HG03521 (cell line): ENCODE data around the gene PIP5K1B.

Source experiments
- ATAC-seq: cut with Tn5 transposase; IDR thresholded peaks from one replicate; pipeline ENCODE4 v1.9.1; 2021; ENCODE audit warnings: mild to moderate bottlenecking, moderate library complexity; ENCODE audit not compliant: unreplicated experiment

Gene PIP5K1B

DNA sequence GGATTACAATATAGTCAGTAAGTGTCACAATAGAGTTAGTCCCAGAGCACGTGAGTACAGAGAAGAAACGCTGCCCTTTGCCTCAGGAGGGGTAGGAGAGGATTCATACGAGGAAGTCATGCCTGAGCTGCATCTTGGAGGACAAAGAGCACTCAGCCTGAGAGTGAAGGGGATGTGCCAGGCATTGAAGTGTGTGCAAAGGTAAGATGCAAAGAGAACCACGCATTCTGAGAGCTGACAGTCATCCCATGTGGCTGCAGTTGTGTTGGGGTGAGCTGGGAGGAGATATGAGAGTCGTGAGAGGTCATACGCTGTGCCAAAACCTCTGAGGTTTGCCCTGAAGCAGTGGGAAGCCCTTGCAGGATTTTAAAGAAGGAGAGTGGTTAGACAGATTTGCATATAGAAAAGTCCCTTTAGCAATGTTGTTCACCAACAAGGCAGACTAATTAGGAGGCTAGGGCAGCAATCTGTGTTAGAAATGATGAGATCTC is 97.5 kb downstream of the PIP5K1B start:
- peak; percentile 96 for ATAC-seq

DNA sequence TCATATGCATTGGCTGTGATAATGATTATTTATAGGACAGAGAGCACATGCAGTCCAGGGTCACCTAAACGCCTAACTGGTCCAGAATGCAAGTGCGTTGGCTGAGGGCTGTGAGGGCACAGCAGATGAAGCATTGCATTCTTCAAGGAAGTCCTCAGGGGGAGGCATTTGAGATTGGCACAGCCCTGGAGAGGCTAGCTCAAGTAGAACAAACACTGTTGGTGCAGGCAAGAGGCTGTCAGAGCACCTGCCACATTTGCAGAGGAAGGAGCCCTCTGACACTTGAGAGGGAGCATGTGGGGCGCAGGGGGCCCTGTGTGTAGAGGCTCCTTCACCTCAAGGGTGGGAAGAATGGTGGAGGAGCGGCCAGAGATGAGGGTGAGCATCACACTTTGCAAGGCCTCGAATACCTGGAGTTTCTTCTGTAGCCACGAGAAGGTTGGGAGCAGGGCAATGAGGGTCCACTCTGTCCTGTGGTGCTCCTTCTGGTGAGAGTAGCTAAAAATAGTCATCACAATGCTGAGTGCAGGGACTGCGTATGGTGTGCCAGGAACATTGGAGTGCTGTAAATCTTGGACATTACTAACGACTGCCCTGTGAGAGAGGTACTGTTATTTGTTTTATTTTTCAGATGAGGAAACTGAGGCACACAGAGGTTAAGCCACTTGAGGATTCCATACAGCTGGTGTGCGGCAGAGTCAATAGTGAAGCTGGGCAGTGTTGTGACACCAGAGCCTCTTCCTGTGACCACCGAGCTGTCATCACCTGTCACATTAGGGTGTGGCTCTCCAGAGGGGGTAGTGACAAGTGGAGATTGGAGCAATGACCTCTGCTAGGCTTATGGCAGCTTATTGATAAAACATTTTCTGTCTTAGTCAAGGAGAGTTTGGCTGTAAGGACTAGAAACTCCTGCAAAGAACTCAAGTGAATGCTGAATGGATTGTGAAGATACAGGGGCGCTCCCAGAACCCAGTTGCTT is 100.2 kb downstream of the PIP5K1B start:
- no peak for ATAC-seq

DNA sequence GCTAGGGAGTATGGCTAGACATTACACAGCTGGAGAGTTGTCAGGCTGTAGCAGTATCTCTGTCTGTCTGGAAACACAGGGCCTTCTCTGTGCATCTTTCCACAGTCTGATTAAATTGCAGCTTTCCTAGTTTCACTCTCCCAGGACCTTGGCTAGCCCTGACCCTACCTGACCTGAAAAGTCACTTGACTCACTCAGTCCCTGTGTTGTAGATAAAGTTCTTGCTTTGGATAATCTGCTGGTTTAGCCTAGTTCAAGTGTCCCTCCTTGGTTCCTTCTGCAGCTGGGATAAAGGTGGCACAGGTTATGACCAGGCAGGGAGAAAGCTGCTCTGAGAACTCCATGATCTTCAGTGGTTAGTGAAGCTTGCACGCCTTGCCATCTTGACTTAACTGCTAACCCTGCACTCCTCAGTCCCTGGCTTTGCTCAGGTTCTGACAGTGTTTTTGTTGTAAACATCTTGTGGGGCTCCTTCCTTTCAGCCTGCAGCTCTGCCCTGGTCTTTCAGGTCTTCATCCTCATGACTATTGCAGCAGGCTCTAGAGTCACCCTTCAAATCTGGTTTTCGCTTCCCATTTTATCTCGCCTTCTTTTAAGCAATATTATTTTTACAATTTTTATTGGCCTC is 101.0 kb downstream of the PIP5K1B start:
- ATAC-seq, result no peak

DNA sequence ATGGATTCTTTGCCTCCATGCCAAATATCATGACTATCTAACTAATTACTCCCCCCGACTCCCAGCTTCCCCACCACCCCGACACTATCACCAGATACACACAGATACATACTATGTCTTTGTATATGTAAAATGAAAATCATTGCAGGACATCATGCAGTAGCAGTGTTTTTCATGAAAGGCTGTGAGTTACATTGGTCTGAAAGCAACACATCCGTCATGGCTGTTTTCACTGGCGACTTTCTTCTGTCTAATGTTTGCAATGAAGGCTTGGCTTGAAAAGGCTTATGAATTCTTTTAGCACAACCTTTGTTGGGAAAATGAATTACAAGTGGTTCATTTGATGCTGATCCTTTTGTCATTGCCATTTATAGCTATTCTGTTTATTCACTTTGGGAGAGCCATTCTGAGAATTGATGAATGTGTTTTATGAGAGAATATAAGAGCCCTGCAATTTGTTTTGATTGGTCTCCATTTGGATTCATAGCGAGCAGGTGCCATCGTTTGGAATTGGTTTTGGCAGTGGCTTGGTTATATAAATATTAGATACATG is 103.4 kb downstream of the PIP5K1B start:
- no peak for ATAC-seq

DNA sequence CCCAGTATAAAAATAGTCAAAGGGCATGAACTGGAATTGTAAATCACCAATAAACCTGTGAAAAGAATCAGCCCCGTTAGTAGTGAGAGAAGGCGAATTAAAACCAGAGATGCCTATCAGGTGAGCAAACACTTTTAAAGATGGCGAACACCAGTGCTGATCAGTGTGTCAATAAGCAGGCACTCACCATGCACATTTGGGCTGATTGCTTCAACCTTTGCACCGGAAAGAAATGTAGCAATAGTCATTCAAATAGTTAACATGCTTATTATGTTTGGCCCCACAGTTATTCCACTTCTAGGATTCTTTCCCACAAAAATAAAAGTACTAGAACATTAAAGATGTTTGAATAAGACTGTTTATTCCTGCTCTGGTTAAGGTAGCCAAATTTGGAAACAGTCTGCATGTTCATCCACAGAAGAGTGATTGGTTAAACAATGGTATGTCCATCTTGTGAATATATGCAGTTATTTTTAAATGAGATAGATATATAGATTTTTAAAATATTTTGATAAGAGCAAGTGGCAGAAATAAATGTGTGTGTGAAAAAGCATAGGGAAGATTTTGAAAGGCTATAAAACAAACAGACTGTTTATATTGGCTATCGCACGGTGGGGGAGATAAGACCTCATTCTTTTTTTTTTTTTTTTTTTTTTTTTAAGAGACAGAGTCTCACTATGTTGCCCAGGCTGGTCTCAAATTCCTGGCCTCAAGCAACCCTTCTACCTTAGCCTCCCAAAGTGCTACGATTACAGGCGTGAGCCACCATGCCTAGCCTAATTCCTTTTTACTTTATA is 112.2 kb downstream of the PIP5K1B start:
- no peak for ATAC-seq

- ATAC-seq, result no peak
Measured at GRCh38 chr9:68819065-68819464, 114.0 kb downstream of the PIP5K1B start.

GRCh38 chr9:68821911-68822310 is 116.9 kb downstream of the PIP5K1B start:
- no peak for ATAC-seq

DNA sequence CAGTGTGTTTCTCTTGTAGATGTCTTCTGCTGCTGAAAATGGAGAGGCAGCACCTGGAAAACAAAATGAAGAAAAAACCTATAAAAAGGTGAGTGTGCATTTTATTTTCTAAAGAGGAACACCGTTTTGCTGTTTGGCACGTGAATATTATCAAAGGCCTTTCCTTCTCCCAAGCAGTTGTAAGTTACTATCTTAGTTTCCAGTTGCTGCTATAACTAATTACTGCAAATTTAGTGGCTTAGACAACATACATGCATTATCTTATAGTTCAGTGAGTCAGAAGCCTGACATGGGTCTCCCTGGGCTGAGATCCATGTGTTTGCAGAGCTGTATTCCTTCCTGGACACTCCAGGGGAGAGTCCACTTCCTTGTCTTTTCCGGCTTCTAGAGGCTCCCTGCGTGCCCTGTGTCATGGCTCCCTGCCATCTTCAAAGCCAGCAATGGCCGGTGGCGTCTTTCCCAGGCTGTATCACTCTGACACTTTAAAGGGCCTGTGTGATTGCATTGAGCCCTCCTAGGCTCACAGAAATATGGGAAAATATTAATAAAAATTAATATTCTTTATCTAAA is 117.6 kb downstream of the PIP5K1B start:
- ATAC-seq, result no peak

GRCh38 chr9:68825762-68826472 is 120.9 kb downstream of the PIP5K1B start:
- no peak for ATAC-seq

DNA sequence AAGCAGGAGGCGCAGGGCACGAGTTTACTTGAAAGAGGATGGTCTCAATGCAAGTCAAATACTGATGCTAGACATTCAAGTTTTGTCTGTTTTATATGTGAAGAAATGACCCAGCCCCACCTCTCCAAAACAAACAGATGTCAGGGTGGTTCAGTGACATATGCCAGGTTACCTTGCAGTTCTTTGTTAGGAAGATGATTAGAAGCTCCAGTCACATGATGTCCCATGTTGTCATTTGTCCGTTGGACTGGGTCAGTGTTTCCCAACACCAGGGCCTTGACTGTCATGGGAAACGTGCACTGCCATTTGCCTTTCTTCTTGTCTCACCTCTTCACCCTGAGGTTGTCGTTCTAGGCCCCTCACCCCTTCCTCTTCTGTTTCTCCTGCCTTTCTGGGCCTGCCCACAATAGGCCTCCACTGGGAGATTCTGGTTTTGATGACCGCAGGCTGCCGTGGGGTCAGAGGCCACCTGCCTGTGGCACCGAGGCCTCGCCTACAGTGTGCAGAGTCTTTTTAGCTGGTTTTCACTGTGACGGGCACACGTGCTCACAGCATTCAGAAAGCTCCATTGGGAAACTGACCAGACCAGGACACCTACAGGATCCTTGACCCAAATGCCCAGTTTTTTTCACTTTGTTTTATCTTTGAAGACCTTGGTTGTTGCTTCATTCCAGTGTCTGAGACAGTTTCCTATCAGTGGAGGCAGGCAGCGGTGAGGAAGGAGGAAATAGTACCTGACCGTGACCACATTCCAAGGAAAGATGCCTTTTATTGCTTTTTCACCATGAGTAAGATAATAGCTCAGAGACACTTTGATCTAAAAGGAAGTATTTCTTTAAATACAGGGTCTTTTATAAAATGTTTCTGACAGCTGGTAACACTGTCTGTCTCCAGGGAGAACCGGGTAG is 123.1 kb downstream of the PIP5K1B start:
- no peak for ATAC-seq

DNA sequence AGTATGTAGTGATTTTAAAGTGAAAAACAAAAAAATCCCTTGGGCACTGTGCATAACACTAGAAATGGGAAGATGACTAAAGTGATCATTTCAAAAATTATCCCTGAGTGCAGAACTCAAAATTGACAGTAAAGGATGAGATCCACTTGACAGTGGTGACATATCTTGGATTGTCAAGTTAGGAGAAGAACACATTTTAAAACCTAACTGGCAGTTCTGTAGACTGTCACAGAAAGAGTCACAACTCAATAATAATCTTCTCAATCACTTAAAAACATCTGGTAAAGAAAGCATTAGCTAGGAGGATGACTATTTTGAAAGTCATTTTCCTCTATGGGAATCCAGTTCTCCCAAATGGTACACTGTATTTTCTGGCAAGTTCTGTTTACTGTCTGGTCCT is 127.1 kb downstream of the PIP5K1B start:
- no peak for ATAC-seq

DNA sequence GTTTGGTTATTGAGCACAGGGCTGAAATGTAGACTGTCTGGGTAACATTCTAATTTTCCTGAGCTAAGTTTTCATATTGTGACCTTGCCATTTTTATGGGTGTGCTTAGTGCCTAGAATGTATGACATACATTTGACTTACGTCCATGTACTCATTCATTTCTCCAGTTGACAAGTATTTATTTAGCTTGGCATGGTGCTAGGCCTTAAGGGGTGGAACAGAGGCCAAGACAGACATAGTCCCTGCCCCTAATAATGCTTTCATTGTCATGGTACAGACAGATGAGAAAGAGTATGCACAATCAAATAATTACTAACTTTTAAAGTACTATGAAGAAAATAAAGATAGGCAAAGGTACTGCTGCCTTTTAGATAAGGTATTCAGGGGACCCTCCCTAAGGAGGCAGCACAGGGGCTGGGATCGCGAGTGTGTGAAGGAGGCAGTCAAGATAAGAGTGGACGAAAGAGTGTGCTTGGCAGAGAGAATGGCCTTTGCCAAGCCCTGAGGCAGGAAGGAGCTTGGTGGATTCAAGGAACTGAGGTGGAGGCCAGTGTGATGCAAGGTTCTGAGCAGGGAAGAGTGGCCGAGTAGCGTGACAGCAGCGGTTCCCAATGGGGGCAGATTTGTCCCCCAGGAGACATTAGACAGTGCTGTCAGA is 128.0 kb downstream of the PIP5K1B start:
- ATAC-seq, result no peak

GRCh38 chr9:68834931-68835520 is 130.0 kb downstream of the PIP5K1B start:
- ATAC-seq, result no peak

DNA sequence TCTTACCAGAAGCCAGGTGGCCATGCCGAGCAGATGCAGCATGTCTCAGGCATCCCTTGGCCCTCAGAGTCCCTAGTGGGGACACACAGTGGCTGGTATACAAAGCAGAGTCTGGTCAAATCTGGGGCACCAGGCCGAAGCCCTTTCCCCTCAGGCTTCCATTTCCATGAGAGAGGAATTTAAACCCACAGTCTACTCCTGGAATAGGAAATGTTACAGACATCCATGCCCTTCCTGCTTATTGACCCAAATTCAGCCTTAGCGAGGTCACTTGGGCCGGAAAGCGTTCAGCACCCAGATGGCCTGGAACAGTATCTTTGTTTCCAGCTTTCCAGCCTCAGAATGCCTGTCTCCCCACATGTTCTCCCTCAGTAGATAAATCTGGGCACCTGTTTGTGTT is 131.7 kb downstream of the PIP5K1B start:
- no peak for ATAC-seq

- ATAC-seq, result no peak
Measured at GRCh38 chr9:68838245-68838644, 133.2 kb downstream of the PIP5K1B start.

DNA sequence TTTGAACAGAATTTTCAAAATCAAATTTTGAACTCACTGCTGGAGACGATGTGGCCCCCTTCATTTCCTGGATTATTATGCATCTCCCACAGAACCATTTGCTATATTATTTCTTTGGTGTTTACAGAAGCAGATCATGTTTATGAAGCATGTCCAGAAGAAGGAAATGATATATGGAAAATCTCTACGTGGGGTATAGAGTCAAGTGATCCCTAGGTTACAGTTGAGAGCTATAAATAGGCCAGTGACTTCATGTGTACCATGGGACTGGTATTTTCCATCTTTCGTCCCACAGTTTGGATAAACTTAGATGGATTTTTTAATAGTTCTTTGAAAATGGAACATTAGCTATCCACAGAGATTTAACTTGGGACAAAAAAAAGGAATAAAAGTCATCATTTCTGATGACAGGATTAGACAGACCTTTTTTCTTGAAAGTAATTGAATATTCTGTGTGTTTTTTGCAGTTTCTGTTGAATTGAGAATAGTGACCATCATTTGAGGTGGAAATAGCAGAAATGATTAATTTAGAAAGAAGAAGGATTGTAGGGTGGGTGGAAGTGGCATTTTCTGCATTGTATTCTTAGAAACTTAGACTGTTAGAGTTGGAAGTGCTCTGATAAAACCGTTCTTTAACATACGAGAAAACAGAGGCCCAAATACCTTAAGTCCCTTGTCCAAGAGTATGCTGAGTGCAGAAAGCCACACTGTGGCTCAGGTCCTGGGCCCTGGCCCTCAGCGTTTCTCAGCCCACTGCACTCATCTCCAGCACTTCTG is 136.4 kb downstream of the PIP5K1B start:
- ATAC-seq, result no peak

DNA sequence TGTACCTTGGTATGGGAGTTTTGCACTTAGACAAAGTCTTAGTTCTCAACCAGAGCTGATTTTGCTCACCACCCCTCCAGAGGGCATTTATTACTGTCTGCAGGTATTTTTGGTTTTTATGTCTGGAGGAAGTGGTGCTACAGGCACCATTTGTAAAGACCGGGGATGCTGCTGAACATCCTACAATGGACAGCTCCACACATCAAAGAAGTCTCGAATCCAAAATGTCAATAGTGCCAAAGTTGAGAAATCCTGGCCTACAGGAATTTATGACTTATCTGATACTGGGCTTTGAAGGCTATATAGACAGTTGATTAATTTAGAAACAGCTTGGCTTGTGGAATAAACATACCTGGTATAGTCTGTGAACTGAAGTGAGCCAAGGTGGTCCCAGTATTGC is 137.5 kb downstream of the PIP5K1B start:
- no peak for ATAC-seq
